NB4 (cell line): ENCODE data around the gene RIPK3.

ENCODE experiments used
- DNase-seq: peaks from one replicate; pipeline ENCODE4 v3.0.0; 2010; ENCODE audit warnings: low read depth
- H3K4me3 ChIP-seq: one replicate; pipeline ENCODE4 v1.5.1; 2011; ENCODE audit warnings: mild to moderate bottlenecking, low read depth, low read length, moderate library complexity
- CTCF ChIP-seq: IDR thresholded peaks from one replicate; pipeline ENCODE4 v1.5.1; 2012; ENCODE audit warnings: low read depth, low read length
- MAX ChIP-seq: IDR thresholded peaks from 2 replicates; pipeline ENCODE4 v1.6.1; 2011; ENCODE audit warnings: low read depth, low read length
- MYC ChIP-seq: IDR thresholded peaks from 2 replicates; pipeline ENCODE4 v1.6.1; 2011; ENCODE audit warnings: low read depth, low read length
- POLR2A ChIP-seq: IDR thresholded peaks from 2 replicates; pipeline ENCODE4 v1.6.1; 2011; ENCODE audit warnings: mild to moderate bottlenecking; ENCODE audit not compliant: insufficient read length; ENCODE audit errors: extremely low read depth

RIPK3 gene

DNA sequence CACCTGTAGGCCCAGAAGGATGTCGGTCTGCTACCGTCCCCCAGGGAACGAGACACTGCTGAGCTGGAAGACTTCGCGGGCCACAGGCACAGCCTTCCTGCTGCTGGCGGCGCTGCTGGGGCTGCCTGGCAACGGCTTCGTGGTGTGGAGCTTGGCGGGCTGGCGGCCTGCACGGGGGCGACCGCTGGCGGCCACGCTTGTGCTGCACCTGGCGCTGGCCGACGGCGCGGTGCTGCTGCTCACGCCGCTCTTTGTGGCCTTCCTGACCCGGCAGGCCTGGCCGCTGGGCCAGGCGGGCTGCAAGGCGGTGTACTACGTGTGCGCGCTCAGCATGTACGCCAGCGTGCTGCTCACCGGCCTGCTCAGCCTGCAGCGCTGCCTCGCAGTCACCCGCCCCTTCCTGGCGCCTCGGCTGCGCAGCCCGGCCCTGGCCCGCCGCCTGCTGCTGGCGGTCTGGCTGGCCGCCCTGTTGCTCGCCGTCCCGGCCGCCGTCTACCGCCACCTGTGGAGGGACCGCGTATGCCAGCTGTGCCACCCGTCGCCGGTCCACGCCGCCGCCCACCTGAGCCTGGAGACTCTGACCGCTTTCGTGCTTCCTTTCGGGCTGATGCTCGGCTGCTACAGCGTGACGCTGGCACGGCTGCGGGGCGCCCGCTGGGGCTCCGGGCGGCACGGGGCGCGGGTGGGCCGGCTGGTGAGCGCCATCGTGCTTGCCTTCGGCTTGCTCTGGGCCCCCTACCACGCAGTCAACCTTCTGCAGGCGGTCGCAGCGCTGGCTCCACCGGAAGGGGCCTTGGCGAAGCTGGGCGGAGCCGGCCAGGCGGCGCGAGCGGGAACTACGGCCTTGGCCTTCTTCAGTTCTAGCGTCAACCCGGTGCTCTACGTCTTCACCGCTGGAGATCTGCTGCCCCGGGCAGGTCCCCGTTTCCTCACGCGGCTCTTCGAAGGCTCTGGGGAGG is 28.9 kb downstream of the RIPK3 start, which contains the start of gene LTB4R:
Gene LTB4R (plus strand): TSS at position 857 of the 959 bp plus-strand sequence. CDS start 4,150 bp downstream, outside the sequence.
- DNase-seq: peak; percentile 76
- H3K4me3 ChIP-seq: peak within 1 kb of the TSS; percentile 63

DNA sequence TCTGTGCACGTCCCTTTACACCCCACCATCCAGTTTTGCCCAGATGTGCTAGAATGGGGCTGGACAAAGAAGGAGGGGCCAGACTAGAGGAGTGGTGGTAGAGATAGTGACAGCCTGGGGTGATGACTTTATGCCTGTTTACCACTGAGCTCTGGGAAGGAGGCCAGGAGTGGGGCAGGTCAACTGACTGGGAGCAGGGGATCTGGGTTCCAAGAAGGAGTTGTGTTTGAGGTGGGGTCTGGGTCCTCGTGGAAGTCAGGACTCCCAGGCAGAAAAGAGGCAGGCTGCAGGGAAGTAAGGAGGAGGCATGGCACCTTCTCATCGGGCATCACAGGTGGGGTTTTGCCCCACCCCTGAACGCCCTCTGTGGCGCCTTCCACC is 29.5 kb downstream of the RIPK3 start:
- DNase-seq: no peak
- no peak for TF ChIP-seq CTCF
- no peak for TF ChIP-seq MAX
- no peak for TF ChIP-seq POLR2A
- no peak for TF ChIP-seq MYC
- H3K4me3 ChIP-seq: peak overlapping the region; percentile 52

More for the DNA sequence above, 28.9 kb downstream of the RIPK3 start, which contains the start of gene LTB4R:
- no peak for TF ChIP-seq CTCF
- peak; percentile 65 for TF ChIP-seq MAX
- peak; percentile 28 for TF ChIP-seq POLR2A
- peak; percentile 59 for TF ChIP-seq MYC

DNA sequence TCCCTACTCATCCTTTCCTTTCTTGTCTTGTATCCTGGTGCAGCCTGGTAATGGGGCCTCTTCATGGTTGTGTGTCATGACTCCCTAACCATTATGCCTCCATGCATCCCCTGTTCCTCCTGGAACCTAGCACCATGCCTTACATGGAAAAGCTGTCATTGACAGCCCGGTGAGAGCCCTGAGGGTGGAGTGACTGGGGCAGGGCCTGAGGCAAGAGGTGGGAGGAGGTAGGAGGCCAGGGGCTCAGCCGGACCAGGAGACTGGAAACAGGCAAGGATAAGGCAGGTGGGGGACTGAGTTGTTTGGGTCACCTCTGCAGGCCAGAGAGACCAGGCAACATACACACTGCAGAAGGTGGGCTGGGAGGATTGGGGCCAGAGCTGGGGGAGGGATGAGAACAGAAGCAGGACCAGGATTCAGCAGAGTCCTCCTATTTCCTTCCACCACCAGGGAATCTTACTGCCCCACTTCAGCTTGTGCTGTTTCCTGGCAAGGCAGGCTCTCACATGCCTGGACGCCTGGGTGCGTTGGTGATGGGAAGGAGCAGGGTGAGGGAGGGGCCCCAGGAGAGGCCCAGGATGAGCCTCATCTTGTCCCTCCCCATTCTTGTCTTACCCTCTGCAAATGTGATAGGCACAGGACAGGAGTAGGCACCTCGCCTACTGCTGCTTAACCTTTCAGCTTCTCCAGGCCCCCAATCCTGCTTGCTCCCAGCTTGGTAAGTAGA is 30.1 kb downstream of the RIPK3 start, which contains the start of gene LTB4R2:
Gene LTB4R2 (plus strand): TSS at position 603 of the 727 bp plus-strand sequence. CDS start 525 bp downstream, outside the sequence.
- peak within 1 kb of the TSS; percentile 52 for H3K4me3 ChIP-seq
- no peak for DNase-seq

GRCh38 chr14:24308342-24309124 is 31.3 kb downstream of the RIPK3 start:
- no peak overlapping the region for H3K4me3 ChIP-seq
- no peak for DNase-seq
- TF ChIP-seq MYC: no peak
- TF ChIP-seq MAX: no peak
- TF ChIP-seq CTCF: no peak
- TF ChIP-seq POLR2A: no peak

More for the DNA sequence above, 30.1 kb downstream of the RIPK3 start, which contains the start of gene LTB4R2:
- TF ChIP-seq MYC: no peak
- no peak for TF ChIP-seq CTCF
- no peak for TF ChIP-seq MAX
- no peak for TF ChIP-seq POLR2A
